SK-N-SH (cell line): Measurements from ENCODE around the gene DMP1.
"Not testable (repeated sequence)": the region's sequence is repeated elsewhere in the genome, so short reads cannot be mapped to it uniquely, and the experiment has no call there.

ENCODE experiments used
- CHD2 ChIP-seq: fragments of 150-350 bp; IDR thresholded peaks from 2 replicates; pipeline ENCODE4 v1.6.1; 2018; ENCODE audit warnings: low read length; ENCODE audit not compliant: partially characterized antibody
- ELF1 ChIP-seq: IDR thresholded peaks from 2 replicates; pipeline ENCODE4 v1.4.0; 2012
- EP300 ChIP-seq, 2 experiments: IDR thresholded peaks; 2 replicates each; pipeline versions ENCODE4 v1.4.0 to v1.6.1; 2012; ENCODE audit warnings: borderline replicate concordance in 1 of 2, low read depth in 1 of 2, low read length in 1 of 2
- EZH2phosphoT487 ChIP-seq: fragments of 200-600 bp; sonication (generic); IDR thresholded peaks from 2 replicates; pipeline ENCODE4 v1.6.1; 2017; ENCODE audit warnings: low read depth, mixed run types, mild to moderate bottlenecking, antibody characterized with exemption, moderate library complexity, borderline replicate concordance
- FOXM1 ChIP-seq: IDR thresholded peaks from 2 replicates; pipeline ENCODE4 v1.4.0; 2012; ENCODE audit warnings: low read depth, mild to moderate bottlenecking
- MAX ChIP-seq: IDR thresholded peaks from 2 replicates; pipeline ENCODE4 v1.4.0; 2012; ENCODE audit warnings: low read depth
- MXI1 ChIP-seq: IDR thresholded peaks from 2 replicates; pipeline ENCODE4 v1.6.1; 2012; ENCODE audit warnings: mild to moderate bottlenecking, low read depth, low read length, improper control_type of control experiment
- POLR2AphosphoS5 ChIP-seq: IDR thresholded peaks from 2 replicates; pipeline ENCODE4 v1.6.1; 2012; ENCODE audit warnings: low read depth, low read length
- RXRA ChIP-seq: IDR thresholded peaks from 2 replicates; pipeline ENCODE4 v1.4.0; 2012; ENCODE audit warnings: low read depth, mild to moderate bottlenecking, borderline replicate concordance
- TAF1 ChIP-seq: IDR thresholded peaks from 2 replicates; pipeline ENCODE4 v1.6.1; 2012; ENCODE audit warnings: low read depth, mild to moderate bottlenecking, low read length, moderate library complexity, borderline replicate concordance
- TF ChIP-seq, protein P1 (sequence below): fragments of 200-600 bp; sonication (generic); IDR thresholded peaks from 2 replicates; pipeline ENCODE4 v1.6.1; 2017; ENCODE audit warnings: antibody characterized with exemption, mild to moderate bottlenecking, moderate library complexity
- TF ChIP-seq, protein P2 (sequence below): IDR thresholded peaks from 2 replicates; pipeline ENCODE4; 2012
- TF ChIP-seq, protein P3 (sequence below): IDR thresholded peaks from 2 replicates; pipeline ENCODE4 v1.4.0; 2012; ENCODE audit warnings: low read depth, borderline replicate concordance

DNA sequence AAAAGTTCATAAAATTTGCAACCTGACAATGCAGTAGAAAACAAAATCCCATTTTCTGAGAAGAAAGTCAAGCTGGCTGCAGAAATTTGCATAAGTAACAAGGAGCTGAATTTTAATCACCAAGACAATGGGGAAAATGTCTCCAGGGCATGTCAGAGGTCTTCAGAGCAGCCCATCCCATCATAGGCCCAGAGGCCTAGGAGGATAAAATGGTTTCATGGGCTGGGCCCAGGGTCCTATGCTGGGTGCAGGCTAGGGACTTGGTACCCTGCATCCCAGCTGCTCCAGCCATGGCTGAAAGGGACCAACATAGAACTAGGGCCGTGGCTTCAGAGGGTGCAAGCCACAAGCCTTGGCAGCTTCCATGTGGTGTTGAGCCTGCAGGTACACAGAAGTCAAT is 42.0 kb downstream of the DMP1 start:
- TF ChIP-seq, protein P1, sequence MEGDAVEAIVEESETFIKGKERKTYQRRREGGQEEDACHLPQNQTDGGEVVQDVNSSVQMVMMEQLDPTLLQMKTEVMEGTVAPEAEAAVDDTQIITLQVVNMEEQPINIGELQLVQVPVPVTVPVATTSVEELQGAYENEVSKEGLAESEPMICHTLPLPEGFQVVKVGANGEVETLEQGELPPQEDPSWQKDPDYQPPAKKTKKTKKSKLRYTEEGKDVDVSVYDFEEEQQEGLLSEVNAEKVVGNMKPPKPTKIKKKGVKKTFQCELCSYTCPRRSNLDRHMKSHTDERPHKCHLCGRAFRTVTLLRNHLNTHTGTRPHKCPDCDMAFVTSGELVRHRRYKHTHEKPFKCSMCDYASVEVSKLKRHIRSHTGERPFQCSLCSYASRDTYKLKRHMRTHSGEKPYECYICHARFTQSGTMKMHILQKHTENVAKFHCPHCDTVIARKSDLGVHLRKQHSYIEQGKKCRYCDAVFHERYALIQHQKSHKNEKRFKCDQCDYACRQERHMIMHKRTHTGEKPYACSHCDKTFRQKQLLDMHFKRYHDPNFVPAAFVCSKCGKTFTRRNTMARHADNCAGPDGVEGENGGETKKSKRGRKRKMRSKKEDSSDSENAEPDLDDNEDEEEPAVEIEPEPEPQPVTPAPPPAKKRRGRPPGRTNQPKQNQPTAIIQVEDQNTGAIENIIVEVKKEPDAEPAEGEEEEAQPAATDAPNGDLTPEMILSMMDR, result not testable (repeated sequence)
- TF ChIP-seq FOXM1; CHD2; MAX; EP300 (IDR thresholded peaks at IDR 0.05; ENCODE audit: borderline replicate concordance in 1 of 2, low read depth in 1 of 2, low read length in 1 of 2); POLR2AphosphoS5; ELF1; EZH2phosphoT487; TAF1; RXRA; MXI1: not testable (repeated sequence)
- TF ChIP-seq, protein P2, sequence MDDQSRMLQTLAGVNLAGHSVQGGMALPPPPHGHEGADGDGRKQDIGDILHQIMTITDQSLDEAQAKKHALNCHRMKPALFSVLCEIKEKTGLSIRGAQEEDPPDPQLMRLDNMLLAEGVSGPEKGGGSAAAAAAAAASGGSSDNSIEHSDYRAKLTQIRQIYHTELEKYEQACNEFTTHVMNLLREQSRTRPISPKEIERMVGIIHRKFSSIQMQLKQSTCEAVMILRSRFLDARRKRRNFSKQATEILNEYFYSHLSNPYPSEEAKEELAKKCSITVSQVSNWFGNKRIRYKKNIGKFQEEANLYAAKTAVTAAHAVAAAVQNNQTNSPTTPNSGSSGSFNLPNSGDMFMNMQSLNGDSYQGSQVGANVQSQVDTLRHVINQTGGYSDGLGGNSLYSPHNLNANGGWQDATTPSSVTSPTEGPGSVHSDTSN, result not testable (repeated sequence)
- TF ChIP-seq, protein P3, sequence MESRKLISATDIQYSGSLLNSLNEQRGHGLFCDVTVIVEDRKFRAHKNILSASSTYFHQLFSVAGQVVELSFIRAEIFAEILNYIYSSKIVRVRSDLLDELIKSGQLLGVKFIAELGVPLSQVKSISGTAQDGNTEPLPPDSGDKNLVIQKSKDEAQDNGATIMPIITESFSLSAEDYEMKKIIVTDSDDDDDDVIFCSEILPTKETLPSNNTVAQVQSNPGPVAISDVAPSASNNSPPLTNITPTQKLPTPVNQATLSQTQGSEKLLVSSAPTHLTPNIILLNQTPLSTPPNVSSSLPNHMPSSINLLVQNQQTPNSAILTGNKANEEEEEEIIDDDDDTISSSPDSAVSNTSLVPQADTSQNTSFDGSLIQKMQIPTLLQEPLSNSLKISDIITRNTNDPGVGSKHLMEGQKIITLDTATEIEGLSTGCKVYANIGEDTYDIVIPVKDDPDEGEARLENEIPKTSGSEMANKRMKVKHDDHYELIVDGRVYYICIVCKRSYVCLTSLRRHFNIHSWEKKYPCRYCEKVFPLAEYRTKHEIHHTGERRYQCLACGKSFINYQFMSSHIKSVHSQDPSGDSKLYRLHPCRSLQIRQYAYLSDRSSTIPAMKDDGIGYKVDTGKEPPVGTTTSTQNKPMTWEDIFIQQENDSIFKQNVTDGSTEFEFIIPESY, result not testable (repeated sequence)
